Right lobe of liver (tissue), 6 donors: ENCODE measurements around the gene PPP1R12B. TPM values are rescaled to one million over a fixed set of nuclear protein-coding genes. Genes with fewer than 3 reads are reported as not detected.
"Not testable (repeated sequence)": the region's sequence is repeated elsewhere in the genome, so short reads cannot be mapped to it uniquely, and the experiment has no call there.

ENCODE experiments used
- ATAC-seq, 4 donors: fragments of 200-7000 bp; cut with Tn5 transposase; one replicate each; pipeline ENCODE4 v1.9.1; 2020; ENCODE audit warnings: mild to moderate bottlenecking in 4 of 4, moderate library complexity in 4 of 4
- DNase-seq, 3 donors: peaks; one replicate each; pipeline ENCODE4 v3.0.0-alpha.2; 2020
- H3K27ac ChIP-seq, 3 donors: fragments of 200-600 bp; one replicate each; pipeline ENCODE4 v1.8.0; 2022
- H3K27me3 ChIP-seq, 2 donors: fragments of 200-600 bp; one replicate each; pipeline ENCODE4 v1.8.0; 2022
- H3K36me3 ChIP-seq, 4 donors: fragments of 200-600 bp; sonication (generic) in 1 of 4; one replicate each; pipeline versions ENCODE4 v1.5.1 to v1.8.0; 2017 to 2022; ENCODE audit warnings: control low read depth in 1 of 4
- H3K4me1 ChIP-seq, 4 donors: fragments of 200-600 bp; sonication (generic) in 1 of 4; one replicate each; pipeline versions ENCODE4 v1.5.1 to v1.8.0; 2017 to 2022; ENCODE audit warnings: control low read depth in 1 of 4
- H3K4me3 ChIP-seq, 3 donors: fragments of 200-600 bp; one replicate each; pipeline ENCODE4 v1.8.0; 2022
- H3K9me3 ChIP-seq, 4 donors: fragments of 200-600 bp; sonication (generic) in 1 of 4; one replicate each; pipeline versions ENCODE4 v1.5.1 to v1.8.0; 2017 to 2022; ENCODE audit warnings: control low read depth in 1 of 4
- CTCF ChIP-seq, 4 donors: fragments of 200-600 bp in 3 of 4; fragments of 450-650 bp in 1 of 4; IDR thresholded peaks; one replicate each; pipeline versions ENCODE4 v1.5.1 to v1.8.0; 2016 to 2022; ENCODE audit warnings: antibody characterized with exemption in 4 of 4, mild to moderate bottlenecking in 2 of 4
- POLR2A ChIP-seq: fragments of 450-650 bp; IDR thresholded peaks from one replicate; pipeline ENCODE4 v1.6.1; 2017; ENCODE audit warnings: antibody characterized with exemption, mild to moderate bottlenecking
- WGBS: methylation state at CpG from one replicate; pipeline ENCODE4 v1.1.6; 2018; ENCODE audit warnings: low coverage, low lambda C conversion rate; ENCODE audit not compliant: insufficient coverage; ENCODE audit errors: missing lambda C conversion rate; 5-methylcytosine and 5-hydroxymethylcytosine counted together
- intact Hi-C, 2 donors: fragments of 100-400 bp; cut with DNase I; formaldehyde crosslinking; loops; one replicate each; pipeline versions ENCODE4 v1.11.2 to v1.14.1; 2022
- total RNA-seq, 6 experiments: library from RNA; depleted of rRNA in 2 of 6; stranded (reverse); fragments of >200 nt in 2 of 6; fragmentation: NEBNext Ultra II Directional in 3 of 6; extraction: Animal tissue kit (Norgen Biotek cat#: 25700) in 3 of 6; gene quantifications; one replicate each; pipeline versions ENCODE4 v1.1.0 to v1.2.4, GENCODE V29; 2016 to 2023
- donor health status: DM: no; HTN: yes; CAD: no.
- donor health status: DM: no; HTN: no; CAD: no.
- donor health status: DM: no; HTN: no; CAD: no.
- donor health status: DM: no; HTN: yes; CAD: no.
- donor health status: DM: no; HTN: yes; CAD: no.

PPP1R12B gene
- total RNA-seq, 6 experiments from 2014 or later, result 13.7 to 22.2 (median 16.6) TPM

- no peaks in the 10 kb centered on the region for H3K4me1 ChIP-seq
- H3K4me3 ChIP-seq, result no peak overlapping the region
- H3K9me3 ChIP-seq, result no peaks in the 10 kb centered on the region
- DNase-seq (no peak), ATAC-seq (no peak)
- no peak for TF ChIP-seq POLR2A
- no peak for TF ChIP-seq CTCF (IDR thresholded peaks at IDR 0.05)
- 99% methylated on average over 7 of the region's 10 CpGs for WGBS
- no peak overlapping the region for H3K27ac ChIP-seq
- no peaks in the 10 kb centered on the region for H3K36me3 ChIP-seq
- intact Hi-C loops, result no loop called here
- H3K27me3 ChIP-seq, result no peaks in the 10 kb centered on the region
Measured at GRCh38 chr1:202600432-202601041, 252.0 kb downstream of the PPP1R12B start.

- H3K4me1 ChIP-seq, result no peaks in the 10 kb centered on the region
- 100% methylated on average over 1 of the region's 2 CpGs for WGBS
- DNase-seq, result no peak
- no peaks in the 10 kb centered on the region for H3K36me3 ChIP-seq
- H3K9me3 ChIP-seq, result no peaks in the 10 kb centered on the region
- intact Hi-C loops, result no loop called here
- ATAC-seq, result no peak
- TF ChIP-seq CTCF (IDR thresholded peaks at IDR 0.05), result no peak
- TF ChIP-seq POLR2A, result no peak
- H3K27me3 ChIP-seq, result no peaks in the 10 kb centered on the region
- H3K4me3 ChIP-seq, result no peak overlapping the region
- H3K27ac ChIP-seq, result no peak overlapping the region
Measured at GRCh38 chr1:202603435-202603834, 254.9 kb downstream of the PPP1R12B start.

GRCh38 chr1:202605515-202605914 lies 257.0 kb downstream of the PPP1R12B start:
- Histone ChIP-seq H3K27me3 (no peaks in the 10 kb centered on the region), H3K27ac (no peak overlapping the region), H3K4me3 (no peak overlapping the region), H3K36me3 (no peaks in the 10 kb centered on the region), H3K9me3 (no peaks in the 10 kb centered on the region), H3K4me1 (no peaks in the 10 kb centered on the region)
- TF ChIP-seq POLR2A, result no peak
- TF ChIP-seq CTCF (IDR thresholded peaks at IDR 0.05), result no peak
- WGBS, result 59% methylated on average over 2 of the region's 5 CpGs
- no peak for ATAC-seq
- intact Hi-C loops, result no loop called here
- peak in 1 of 3 donors; percentile 23 for DNase-seq

- H3K9me3 ChIP-seq, H3K36me3 ChIP-seq, H3K27me3 ChIP-seq, H3K4me1 ChIP-seq, H3K4me3 ChIP-seq, ATAC-seq, DNase-seq, H3K27ac ChIP-seq, intact Hi-C loops: not testable (repeated sequence)
- 92% methylated on average over 3 of the region's 3 CpGs for WGBS
Measured at GRCh38 chr1:202612036-202612435, 263.5 kb downstream of the PPP1R12B start.

GRCh38 chr1:202613571-202613970 lies 265.1 kb downstream of the PPP1R12B start:
- H3K27me3 ChIP-seq, result no peaks in the 10 kb centered on the region
- H3K4me3 ChIP-seq, result no peak overlapping the region
- ATAC-seq (no peak), DNase-seq (no peak)
- intact Hi-C loops, result no loop called here
- no peaks in the 10 kb centered on the region for H3K9me3 ChIP-seq
- no peak overlapping the region for H3K27ac ChIP-seq
- no peaks in the 10 kb centered on the region for H3K4me1 ChIP-seq
- no peaks in the 10 kb centered on the region for H3K36me3 ChIP-seq
- TF ChIP-seq CTCF (IDR thresholded peaks at IDR 0.05) (no peak), POLR2A (no peak)
- 89% methylated on average over 3 of the region's 4 CpGs for WGBS
